ENCODE data around the gene MED13.

MED13 gene

GRCh38 chr17:61946359-61946758 is 118.7 kb downstream of the MED13 start:
- Histone ChIP-seq H3K4me3 (replicated peaks; ENCODE audit: low read depth, low read length) (no peak overlapping the region), H3K36me3 (ENCODE audit: control insufficient read depth, insufficient read depth, low read length) (peaks cover 5% of the 10 kb centered on the region), H3K27me3 (replicated peaks; ENCODE audit: control insufficient read depth, insufficient read depth, low read length) (no peaks in the 10 kb centered on the region)
- no peak for DNase-seq (ENCODE audit: extremely low read depth, insufficient read length)
- TF ChIP-seq CTCF (IDR thresholded peaks at IDR 0.05; ENCODE audit: insufficient read depth, low read length, poor library complexity, severe bottlenecking): no peak

GRCh38 chr17:61943117-61943516 is 122.0 kb downstream of the MED13 start:
- Histone ChIP-seq H3K4me3 (replicated peaks; ENCODE audit: low read depth, low read length) (no peak overlapping the region), H3K27me3 (replicated peaks; ENCODE audit: control insufficient read depth, insufficient read depth, low read length) (no peaks in the 10 kb centered on the region), H3K36me3 (ENCODE audit: control insufficient read depth, insufficient read depth, low read length) (peaks cover 3% of the 10 kb centered on the region)
- TF ChIP-seq CTCF (IDR thresholded peaks at IDR 0.05; ENCODE audit: insufficient read depth, low read length, poor library complexity, severe bottlenecking): no peak
- DNase-seq (ENCODE audit: extremely low read depth, insufficient read length): no peak

- H3K27me3 ChIP-seq (replicated peaks; ENCODE audit: control insufficient read depth, insufficient read depth, low read length): no peaks in the 10 kb centered on the region
- H3K4me3 ChIP-seq (replicated peaks; ENCODE audit: low read depth, low read length): no peak overlapping the region
- DNase-seq (ENCODE audit: extremely low read depth, insufficient read length): no peak
- peaks cover 3% of the 10 kb centered on the region; the same call in 1 of the 2 replicates for H3K36me3 ChIP-seq (ENCODE audit: control insufficient read depth, insufficient read depth, low read length)
- no peak for TF ChIP-seq CTCF (IDR thresholded peaks at IDR 0.05; ENCODE audit: insufficient read depth, low read length, poor library complexity, severe bottlenecking)
Measured at GRCh38 chr17:61942085-61942484, 123.0 kb downstream of the MED13 start.

- no peak for DNase-seq (ENCODE audit: extremely low read depth, insufficient read length)
- TF ChIP-seq CTCF (IDR thresholded peaks at IDR 0.05; ENCODE audit: insufficient read depth, low read length, poor library complexity, severe bottlenecking): no peak
- Histone ChIP-seq H3K36me3 (ENCODE audit: control insufficient read depth, insufficient read depth, low read length) (no peaks in the 10 kb centered on the region; the same call in 1 of the 2 replicates), H3K27me3 (replicated peaks; ENCODE audit: control insufficient read depth, insufficient read depth, low read length) (no peaks in the 10 kb centered on the region), H3K4me3 (replicated peaks; ENCODE audit: low read depth, low read length) (peak overlapping the region; percentile 87)
Measured at GRCh38 chr17:61928101-61928436, 137.0 kb downstream of the MED13 start.

- TF ChIP-seq CTCF (IDR thresholded peaks at IDR 0.05; ENCODE audit: insufficient read depth, low read length, poor library complexity, severe bottlenecking): no peak
- DNase-seq (ENCODE audit: extremely low read depth, insufficient read length): peak; percentile 96
- Histone ChIP-seq H3K4me3 (replicated peaks; ENCODE audit: low read depth, low read length) (peak within 1 kb of the TSS; percentile 87), H3K36me3 (ENCODE audit: control insufficient read depth, insufficient read depth, low read length) (no peaks in the 10 kb centered on the region; the same call in 1 of the 2 replicates), H3K27me3 (replicated peaks; ENCODE audit: control insufficient read depth, insufficient read depth, low read length) (no peaks in the 10 kb centered on the region)
Measured at GRCh38 chr17:61927208-61928100, 137.6 kb downstream of the MED13 start, which contains the start of gene INTS2. Gene INTS2 (minus strand): TSS chr17:61927982. CDS start chr17:61926644, 1,338 bp downstream.
